ENCODE measurements around the gene ADORA3.

ADORA3 gene

DNA sequence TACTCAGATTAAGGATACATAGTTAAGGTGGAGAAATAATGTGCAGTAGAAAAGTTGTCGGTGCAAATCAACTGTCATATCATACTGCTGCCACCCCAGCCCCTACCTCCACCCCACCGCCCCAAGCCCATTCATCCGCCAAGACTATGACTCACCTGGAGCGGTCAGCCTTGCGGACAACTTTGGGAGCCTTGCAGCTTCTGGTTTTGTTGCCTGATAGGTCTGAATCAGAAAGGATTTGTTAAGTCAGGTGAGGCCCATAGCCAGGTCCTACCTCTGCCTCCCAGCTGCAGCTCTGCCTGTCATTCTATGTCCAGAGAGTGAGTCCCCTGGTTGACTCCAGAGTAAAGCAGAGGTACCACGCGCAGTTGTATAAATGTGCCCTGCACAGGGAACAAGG, 17.0 kb downstream of the ADORA3 start:
- in situ Hi-C loops (cut with MboI; ENCODE audit: low sequenced_read_pairs, unreplicated experiment): no loop called here
- DNase-seq (ENCODE audit: low spot score): no peak
- TF ChIP-seq CTCF (IDR thresholded peaks at IDR 0.05; ENCODE audit: borderline replicate concordance, control extremely low read depth, extremely low read depth, insufficient read depth, missing control alignments): no peak

DNA sequence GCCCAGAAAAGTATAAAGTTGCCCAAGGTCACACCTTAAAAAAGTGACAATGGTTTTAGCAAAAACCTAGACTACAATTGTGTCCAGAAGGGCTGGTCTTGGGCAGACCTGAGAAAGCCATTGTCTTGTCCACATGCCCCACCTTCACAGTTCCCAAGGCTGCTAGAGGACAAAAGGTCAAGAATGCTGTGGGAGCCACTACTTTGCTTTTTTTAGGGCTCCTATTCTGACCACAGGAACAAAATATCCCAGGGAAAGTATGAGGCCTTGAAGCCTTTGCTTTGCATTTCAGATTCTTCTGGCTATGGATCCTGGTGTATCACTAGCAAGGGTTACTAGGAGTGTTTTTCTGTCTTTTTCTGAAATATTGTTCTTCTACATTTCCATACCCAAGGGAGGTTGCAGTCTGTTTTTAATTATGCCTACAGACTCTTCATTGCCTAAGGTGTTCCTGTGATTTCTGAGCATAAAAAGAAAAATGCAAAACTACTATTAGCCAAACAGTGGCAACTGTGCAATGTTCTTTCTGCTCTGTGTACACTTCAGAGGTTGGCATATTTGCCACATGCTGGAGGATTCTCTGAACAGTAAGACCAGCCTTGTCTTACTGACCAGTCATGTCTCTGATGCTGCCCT, 18.9 kb downstream of the ADORA3 start:
- no peak for DNase-seq (ENCODE audit: low spot score)
- TF ChIP-seq CTCF (IDR thresholded peaks at IDR 0.05; ENCODE audit: borderline replicate concordance, control extremely low read depth, extremely low read depth, insufficient read depth, missing control alignments): no peak
- in situ Hi-C loops (cut with MboI; ENCODE audit: low sequenced_read_pairs, unreplicated experiment): no loop called here

- no peak for DNase-seq (ENCODE audit: low spot score)
- in situ Hi-C loops (cut with MboI; ENCODE audit: low sequenced_read_pairs, unreplicated experiment): no loop called here
- TF ChIP-seq CTCF (IDR thresholded peaks at IDR 0.05; ENCODE audit: borderline replicate concordance, control extremely low read depth, extremely low read depth, insufficient read depth, missing control alignments): no peak
Measured at GRCh38 chr1:111483876-111484275, 19.6 kb downstream of the ADORA3 start.

DNA sequence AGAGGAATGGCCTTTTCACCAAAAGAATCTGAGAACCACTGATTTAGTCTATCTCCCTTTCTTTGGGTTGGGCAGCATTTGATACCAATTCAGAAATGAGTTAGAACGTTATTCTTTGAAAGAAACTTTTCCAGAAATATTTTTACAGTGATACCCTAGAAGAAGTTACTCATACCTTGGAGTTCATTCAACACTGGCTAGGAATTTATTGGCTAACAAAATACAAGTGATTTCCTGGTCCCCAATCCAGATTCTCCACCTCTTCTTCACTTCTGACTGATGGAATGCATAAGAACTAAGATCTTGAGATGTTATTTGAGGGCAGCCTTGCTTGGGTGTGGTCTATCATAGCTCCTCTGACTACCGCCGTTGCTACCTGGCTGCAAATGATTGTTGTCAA, 20.3 kb downstream of the ADORA3 start:
- in situ Hi-C loops (cut with MboI; ENCODE audit: low sequenced_read_pairs, unreplicated experiment): no loop called here
- no peak for DNase-seq (ENCODE audit: low spot score)
- TF ChIP-seq CTCF (IDR thresholded peaks at IDR 0.05; ENCODE audit: borderline replicate concordance, control extremely low read depth, extremely low read depth, insufficient read depth, missing control alignments): no peak

GRCh38 chr1:111481387-111482221, 21.8 kb downstream of the ADORA3 start:
- peak; percentile 71 for DNase-seq (ENCODE audit: low spot score)
- in situ Hi-C loops (cut with MboI; ENCODE audit: low sequenced_read_pairs, unreplicated experiment): no loop called here
- peak; percentile 63 for TF ChIP-seq CTCF (IDR thresholded peaks at IDR 0.05; ENCODE audit: borderline replicate concordance, control extremely low read depth, extremely low read depth, insufficient read depth, missing control alignments)

DNA sequence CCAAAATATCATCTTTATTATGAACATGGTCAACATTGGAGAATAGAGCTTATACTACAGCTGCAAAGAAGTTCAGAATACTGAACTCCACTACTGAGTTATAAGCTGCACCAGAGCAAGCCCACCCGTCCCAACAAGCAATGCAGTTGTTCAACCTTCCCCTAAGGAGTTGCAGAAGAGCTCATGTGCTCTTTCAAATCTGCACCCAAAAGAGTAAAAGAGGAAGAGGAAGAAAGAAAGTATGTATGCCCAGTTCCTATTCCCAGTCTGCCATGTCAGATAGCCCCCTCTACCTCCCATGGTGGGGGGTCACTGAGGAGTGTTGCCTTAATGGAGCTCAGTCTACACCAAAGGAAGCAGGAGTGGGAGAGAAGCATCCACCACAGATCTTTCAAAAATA, 22.8 kb downstream of the ADORA3 start:
- in situ Hi-C loops (cut with MboI; ENCODE audit: low sequenced_read_pairs, unreplicated experiment): no loop called here
- DNase-seq (ENCODE audit: low spot score): no peak
- no peak for TF ChIP-seq CTCF (IDR thresholded peaks at IDR 0.05; ENCODE audit: borderline replicate concordance, control extremely low read depth, extremely low read depth, insufficient read depth, missing control alignments)

Measured in GM13976 (cell line).